ENCODE data around the gene ARGLU1. TPM values are rescaled to one million over a fixed set of nuclear protein-coding genes. Genes with fewer than 3 reads are reported as not detected.

ARGLU1 gene
- total and polyA plus RNA-seq, 4 donors = 108 to 293 (median 203) TPM

GRCh38 chr13:106522112-106522705 lies 45.7 kb downstream of the ARGLU1 start:
- Histone ChIP-seq H3K4me1 (ENCODE audit: control insufficient read depth, insufficient read depth, low read length) (peaks cover 3% of the 10 kb centered on the region), H3K4me3 (ENCODE audit: low read depth, low read length) (no peak overlapping the region)

GRCh38 chr13:106521095-106521799 lies 46.7 kb downstream of the ARGLU1 start:
- no peak for DNase-seq (ENCODE audit: low read depth in 4 of 6, low spot score in 6 of 6)
- Histone ChIP-seq H3K36me3 (ENCODE audit: control insufficient read depth, insufficient read depth, low read length) (no peaks in the 10 kb centered on the region), H3K27ac (ENCODE audit: low read depth, low read length) (peak overlapping the region; percentile 47), H3K27me3 (ENCODE audit: control insufficient read depth, insufficient read depth, low read length) (no peaks in the 10 kb centered on the region), H3K4me1 (ENCODE audit: control insufficient read depth, insufficient read depth, low read length) (peaks cover 7% of the 10 kb centered on the region), H3K4me3 (ENCODE audit: low read depth, low read length) (no peak overlapping the region), H3K9me3 (ENCODE audit: control insufficient read depth, insufficient read depth, low read length) (no peaks in the 10 kb centered on the region)
- WGBS (ENCODE audit: insufficient coverage) = 60% methylated on average over 2 of the region's 5 CpGs

More at GRCh38 chr13:106522112-106522705, 45.7 kb downstream of the ARGLU1 start:
- WGBS (ENCODE audit: insufficient coverage) = 80% methylated on average over 1 of the region's 5 CpGs
- H3K36me3 ChIP-seq (ENCODE audit: control insufficient read depth, insufficient read depth, low read length) = no peaks in the 10 kb centered on the region
- H3K27me3 ChIP-seq (ENCODE audit: control insufficient read depth, insufficient read depth, low read length) = no peaks in the 10 kb centered on the region
- H3K27ac ChIP-seq (ENCODE audit: low read depth, low read length) = no peak overlapping the region
- no peaks in the 10 kb centered on the region for H3K9me3 ChIP-seq (ENCODE audit: control insufficient read depth, insufficient read depth, low read length)
- DNase-seq (ENCODE audit: low read depth in 4 of 6, low spot score in 6 of 6) = no peak

DNA sequence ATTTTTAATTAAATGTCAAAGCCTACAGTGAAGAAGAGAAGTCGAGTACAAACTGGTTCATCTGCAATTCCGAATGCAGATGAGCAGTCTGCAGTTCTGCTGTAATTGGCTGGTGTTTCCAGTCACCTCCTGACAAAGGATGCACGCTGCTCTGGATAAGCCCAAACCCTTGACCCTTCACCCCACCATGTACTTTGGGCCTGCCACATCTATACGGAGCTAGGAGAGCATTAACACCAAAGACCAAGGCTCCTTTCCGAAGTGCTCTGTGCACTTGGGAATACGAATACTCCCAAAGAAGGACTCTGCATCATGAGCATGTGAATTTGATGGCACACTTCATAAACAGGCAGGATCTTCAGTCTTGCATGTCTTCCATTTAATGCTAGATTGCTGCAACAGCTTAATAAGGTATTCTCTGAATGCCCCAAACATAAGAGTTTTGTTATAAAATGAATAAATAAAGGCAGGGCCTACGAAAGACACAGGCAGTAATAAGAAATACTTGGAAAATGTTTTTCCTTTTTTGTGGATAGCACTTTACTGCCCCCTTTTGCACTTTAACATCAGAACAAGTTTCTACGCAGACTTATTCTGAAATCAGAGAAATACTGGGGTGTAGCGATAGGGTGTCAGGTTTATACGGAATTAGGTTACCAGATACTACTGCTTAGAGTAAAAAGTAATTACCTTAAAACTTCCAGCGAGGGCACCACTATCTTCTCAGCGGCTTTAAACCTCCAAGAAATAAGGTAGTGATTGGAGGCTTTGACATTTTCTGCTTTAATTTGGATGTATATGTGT lies 47.5 kb downstream of the ARGLU1 start:
- Histone ChIP-seq H3K9me3 (ENCODE audit: control insufficient read depth, insufficient read depth, low read length) (no peaks in the 10 kb centered on the region), H3K4me3 (ENCODE audit: low read depth, low read length) (no peak overlapping the region), H3K27ac (ENCODE audit: low read depth, low read length) (peak overlapping the region; percentile 47), H3K36me3 (ENCODE audit: control insufficient read depth, insufficient read depth, low read length) (no peaks in the 10 kb centered on the region), H3K4me1 (ENCODE audit: control insufficient read depth, insufficient read depth, low read length) (peaks cover 7% of the 10 kb centered on the region), H3K27me3 (ENCODE audit: control insufficient read depth, insufficient read depth, low read length) (no peaks in the 10 kb centered on the region)
- peak in 2 of 6 donors; percentile 81 to 87 for DNase-seq (ENCODE audit: low read depth in 4 of 6, low spot score in 6 of 6)
- 27% methylated on average over 3 of the region's 12 CpGs for WGBS (ENCODE audit: insufficient coverage)

DNA sequence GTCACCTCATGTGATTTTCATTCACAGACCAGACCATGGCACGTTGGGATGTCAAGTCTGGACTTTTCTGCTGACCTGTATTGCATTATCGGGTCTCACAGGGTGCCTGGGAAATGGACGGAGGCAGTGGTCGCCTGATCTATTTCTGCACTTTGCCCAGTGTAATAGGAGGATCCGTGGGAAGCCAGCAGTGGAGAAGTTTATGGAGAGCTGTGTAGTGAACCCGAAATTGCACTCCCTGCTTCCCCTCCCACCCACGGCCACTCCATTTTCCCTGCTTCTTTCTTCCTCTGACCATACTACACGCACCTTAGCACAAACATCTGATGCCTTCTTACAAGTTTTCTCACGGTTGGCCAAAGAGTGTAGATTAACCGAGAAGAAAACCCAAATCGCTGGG lies 49.4 kb downstream of the ARGLU1 start:
- no peaks in the 10 kb centered on the region for H3K36me3 ChIP-seq (ENCODE audit: control insufficient read depth, insufficient read depth, low read length)
- WGBS (ENCODE audit: insufficient coverage) = 88% methylated on average over 7 of the region's 11 CpGs
- H3K4me3 ChIP-seq (ENCODE audit: low read depth, low read length) = no peak overlapping the region
- peaks cover 11% of the 10 kb centered on the region for H3K4me1 ChIP-seq (ENCODE audit: control insufficient read depth, insufficient read depth, low read length)
- H3K9me3 ChIP-seq (ENCODE audit: control insufficient read depth, insufficient read depth, low read length) = no peaks in the 10 kb centered on the region
- no peaks in the 10 kb centered on the region for H3K27me3 ChIP-seq (ENCODE audit: control insufficient read depth, insufficient read depth, low read length)
- DNase-seq (ENCODE audit: low read depth in 4 of 6, low spot score in 6 of 6) = no peak
- H3K27ac ChIP-seq (ENCODE audit: low read depth, low read length) = no peak overlapping the region

DNA sequence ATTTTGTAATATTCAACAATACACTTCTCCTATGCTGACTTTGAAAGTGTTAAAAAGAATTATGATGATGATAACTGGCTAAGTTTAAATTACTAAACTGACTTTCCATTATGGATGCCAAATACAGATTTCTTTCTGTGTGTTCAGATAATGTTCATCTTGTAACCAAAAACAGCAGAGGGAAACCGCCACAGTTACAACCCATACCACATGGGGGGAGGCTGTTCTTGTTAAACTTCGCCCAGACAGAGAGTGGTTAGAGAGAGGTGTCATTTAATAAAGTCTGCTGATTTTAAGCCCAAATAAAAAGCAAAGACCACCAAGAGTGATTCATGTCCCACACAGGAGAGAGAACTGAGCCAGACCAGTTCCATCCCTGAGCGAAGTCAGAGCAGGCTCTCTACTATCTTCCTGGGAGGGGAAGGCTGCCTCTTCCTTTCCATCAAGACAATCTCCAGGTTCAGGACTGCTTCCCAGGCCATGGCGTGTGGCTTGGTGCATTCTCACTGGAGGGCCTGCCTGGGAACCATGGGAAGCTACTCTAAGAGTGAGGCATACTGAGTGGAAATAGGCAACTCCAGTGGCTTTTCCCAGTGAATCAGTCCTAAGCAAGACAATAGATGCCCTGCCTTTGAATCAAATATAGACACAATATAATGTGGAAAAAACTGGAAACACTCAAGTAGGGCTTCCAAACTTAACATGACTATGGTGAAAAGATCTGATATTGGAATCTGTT lies 50.7 kb downstream of the ARGLU1 start:
- H3K27ac ChIP-seq (ENCODE audit: low read depth, low read length) = no peak overlapping the region
- no peaks in the 10 kb centered on the region for H3K9me3 ChIP-seq (ENCODE audit: control insufficient read depth, insufficient read depth, low read length)
- H3K27me3 ChIP-seq (ENCODE audit: control insufficient read depth, insufficient read depth, low read length) = no peaks in the 10 kb centered on the region
- WGBS (ENCODE audit: insufficient coverage) = 90% methylated on average over 2 of the region's 4 CpGs
- peaks cover 8% of the 10 kb centered on the region for H3K4me1 ChIP-seq (ENCODE audit: control insufficient read depth, insufficient read depth, low read length)
- no peaks in the 10 kb centered on the region for H3K36me3 ChIP-seq (ENCODE audit: control insufficient read depth, insufficient read depth, low read length)
- no peak overlapping the region for H3K4me3 ChIP-seq (ENCODE audit: low read depth, low read length)
- DNase-seq (ENCODE audit: low read depth in 4 of 6, low spot score in 6 of 6) = no peak

DNA sequence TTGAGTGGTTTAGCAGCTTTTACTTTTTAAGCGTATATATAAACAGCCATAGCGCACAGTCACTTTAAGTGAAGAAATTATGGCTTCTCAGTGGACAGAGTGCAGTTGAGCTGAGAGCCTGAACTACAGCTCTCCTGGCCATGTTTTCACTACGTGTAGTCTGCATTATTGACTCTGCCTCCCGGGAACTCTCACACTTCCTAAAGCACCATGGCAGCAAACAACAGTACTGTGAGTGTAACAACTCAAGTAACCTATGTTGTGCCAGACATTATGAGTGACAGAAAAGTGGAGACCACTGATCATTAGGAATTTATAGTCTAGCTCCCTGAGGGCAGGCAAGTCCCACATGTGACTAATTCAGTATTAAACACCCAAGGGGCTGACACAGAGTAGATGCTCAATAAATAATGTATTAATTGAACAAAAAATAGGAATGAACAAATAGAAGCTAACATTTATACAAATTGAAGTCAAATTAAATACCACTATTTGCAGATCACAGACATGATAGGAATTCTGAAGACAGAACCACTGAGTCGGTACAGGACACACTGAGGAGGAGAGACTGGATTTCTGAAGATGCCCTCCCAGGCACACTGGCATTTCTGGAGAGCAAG lies 52.2 kb downstream of the ARGLU1 start:
- WGBS (ENCODE audit: insufficient coverage) = 48% methylated on average over 3 of the region's 5 CpGs
- Histone ChIP-seq H3K9me3 (ENCODE audit: control insufficient read depth, insufficient read depth, low read length) (no peaks in the 10 kb centered on the region), H3K4me1 (ENCODE audit: control insufficient read depth, insufficient read depth, low read length) (peaks cover 8% of the 10 kb centered on the region), H3K27me3 (ENCODE audit: control insufficient read depth, insufficient read depth, low read length) (no peaks in the 10 kb centered on the region), H3K4me3 (ENCODE audit: low read depth, low read length) (no peak overlapping the region), H3K36me3 (ENCODE audit: control insufficient read depth, insufficient read depth, low read length) (peaks cover under 1% of the 10 kb centered on the region), H3K27ac (ENCODE audit: low read depth, low read length) (no peak overlapping the region)
- no peak for DNase-seq (ENCODE audit: low read depth in 4 of 6, low spot score in 6 of 6)

GRCh38 chr13:106514928-106515634 lies 52.9 kb downstream of the ARGLU1 start:
- Histone ChIP-seq H3K4me1 (ENCODE audit: control insufficient read depth, insufficient read depth, low read length) (peaks cover 8% of the 10 kb centered on the region), H3K27ac (ENCODE audit: low read depth, low read length) (no peak overlapping the region), H3K4me3 (ENCODE audit: low read depth, low read length) (no peak overlapping the region), H3K9me3 (ENCODE audit: control insufficient read depth, insufficient read depth, low read length) (no peaks in the 10 kb centered on the region), H3K36me3 (ENCODE audit: control insufficient read depth, insufficient read depth, low read length) (peaks cover 5% of the 10 kb centered on the region), H3K27me3 (ENCODE audit: control insufficient read depth, insufficient read depth, low read length) (no peaks in the 10 kb centered on the region)
- DNase-seq (ENCODE audit: low read depth in 4 of 6, low spot score in 6 of 6) = no peak
- no CpG with 5 or more reads among the region's 15 CpGs for WGBS (ENCODE audit: insufficient coverage)

DNA sequence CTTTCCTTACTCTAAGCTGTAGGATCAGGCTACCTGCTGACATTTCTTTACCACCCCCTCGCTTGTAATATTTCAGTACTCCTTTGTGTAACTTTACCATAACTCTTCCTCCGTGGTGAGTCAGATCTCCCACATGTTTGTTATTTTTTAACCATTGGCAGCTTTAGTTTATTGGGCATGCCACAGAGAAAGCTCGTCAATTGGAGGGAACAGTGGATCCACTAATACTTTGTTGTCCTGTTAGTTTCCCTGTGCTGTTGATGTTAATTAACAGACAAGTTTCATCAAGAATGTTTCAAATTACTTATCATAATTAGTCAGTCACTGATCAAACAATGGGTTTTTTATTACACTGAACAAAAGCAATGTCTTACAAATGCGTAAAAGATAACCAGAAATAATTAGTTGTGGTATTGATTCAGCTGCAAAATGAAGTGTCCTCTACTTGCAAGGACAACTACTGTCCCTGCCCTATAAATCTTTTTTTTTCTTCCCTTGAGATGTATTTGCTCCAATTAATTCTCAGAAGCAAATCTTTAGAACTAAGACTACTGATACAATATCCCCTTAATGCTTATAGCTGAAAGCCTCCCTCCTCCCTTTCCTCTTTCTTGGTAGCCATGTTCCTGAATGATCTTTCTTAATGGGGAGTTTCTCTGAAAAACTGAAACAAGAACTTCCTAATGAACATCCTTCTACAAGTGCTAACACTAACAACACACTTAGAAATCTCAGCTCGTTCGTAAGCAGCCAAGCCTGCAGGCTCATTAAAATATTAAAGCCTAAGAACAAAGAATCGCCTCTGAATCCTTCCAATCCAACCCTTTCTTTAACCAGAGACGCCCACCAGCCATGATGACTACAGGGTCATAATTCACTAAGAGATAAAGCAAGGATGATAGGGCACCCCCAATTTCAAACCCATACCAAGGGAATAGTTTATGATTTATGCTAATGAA lies 54.6 kb downstream of the ARGLU1 start:
- H3K9me3 ChIP-seq (ENCODE audit: control insufficient read depth, insufficient read depth, low read length) = no peaks in the 10 kb centered on the region
- peaks cover 5% of the 10 kb centered on the region for H3K36me3 ChIP-seq (ENCODE audit: control insufficient read depth, insufficient read depth, low read length)
- peak in 2 of 6 donors; percentile 56 to 59 for DNase-seq (ENCODE audit: low read depth in 4 of 6, low spot score in 6 of 6)
- H3K27ac ChIP-seq (ENCODE audit: low read depth, low read length) = peak overlapping the region; percentile 38
- WGBS (ENCODE audit: insufficient coverage) = 34% methylated on average over 4 of the region's 8 CpGs
- no peak overlapping the region for H3K4me3 ChIP-seq (ENCODE audit: low read depth, low read length)
- H3K4me1 ChIP-seq (ENCODE audit: control insufficient read depth, insufficient read depth, low read length) = peaks cover 8% of the 10 kb centered on the region
- H3K27me3 ChIP-seq (ENCODE audit: control insufficient read depth, insufficient read depth, low read length) = no peaks in the 10 kb centered on the region
